HG02970 (cell line): ENCODE results near the gene PRPF40A.

ENCODE experiments used
- ATAC-seq: cut with Tn5 transposase; IDR thresholded peaks from one replicate; pipeline ENCODE4 v1.9.1; 2021; ENCODE audit warnings: mild to moderate bottlenecking, moderate library complexity, moderate number of reproducible peaks; ENCODE audit not compliant: unreplicated experiment, low FRiP score

PRPF40A gene

DNA sequence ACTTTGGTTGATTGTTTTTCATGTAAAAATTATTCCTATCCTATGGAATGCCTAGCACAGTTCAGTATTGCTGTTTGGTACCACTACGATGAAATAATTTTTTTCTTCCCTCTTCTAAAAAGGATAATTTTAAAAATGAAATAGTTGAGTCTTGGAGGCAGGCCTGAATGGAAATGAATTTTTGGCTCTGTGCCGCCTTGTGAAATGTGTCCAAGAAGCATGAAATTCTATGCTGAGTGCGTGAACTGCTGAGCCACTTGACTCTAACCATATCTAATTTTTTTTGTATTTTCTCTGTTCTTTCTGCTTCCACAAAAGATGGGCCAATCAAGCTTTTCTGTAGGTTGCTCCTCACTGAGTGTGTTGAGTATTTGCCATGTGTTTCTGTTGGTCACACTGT is 95.0 kb downstream of the PRPF40A start:
- ATAC-seq, result no peak

DNA sequence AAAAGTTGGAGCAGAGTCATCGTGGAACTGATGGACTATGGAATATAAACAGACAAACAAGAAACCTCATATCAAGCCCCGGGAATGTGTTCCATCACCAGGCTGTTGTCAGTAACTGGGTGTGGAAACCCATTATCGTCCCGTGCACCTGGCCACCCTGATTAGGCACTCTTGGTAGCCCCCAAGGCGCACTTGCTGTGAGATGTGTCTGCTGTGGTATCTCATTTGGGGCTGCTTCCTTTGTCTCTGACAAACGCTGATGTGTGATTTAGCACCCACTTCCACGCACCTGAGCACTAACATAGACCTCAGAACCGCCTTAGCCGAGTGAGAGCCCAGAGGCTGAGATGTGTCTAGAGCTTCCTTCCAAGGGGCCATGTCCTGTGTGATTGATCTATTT is 96.3 kb downstream of the PRPF40A start:
- no peak for ATAC-seq

DNA sequence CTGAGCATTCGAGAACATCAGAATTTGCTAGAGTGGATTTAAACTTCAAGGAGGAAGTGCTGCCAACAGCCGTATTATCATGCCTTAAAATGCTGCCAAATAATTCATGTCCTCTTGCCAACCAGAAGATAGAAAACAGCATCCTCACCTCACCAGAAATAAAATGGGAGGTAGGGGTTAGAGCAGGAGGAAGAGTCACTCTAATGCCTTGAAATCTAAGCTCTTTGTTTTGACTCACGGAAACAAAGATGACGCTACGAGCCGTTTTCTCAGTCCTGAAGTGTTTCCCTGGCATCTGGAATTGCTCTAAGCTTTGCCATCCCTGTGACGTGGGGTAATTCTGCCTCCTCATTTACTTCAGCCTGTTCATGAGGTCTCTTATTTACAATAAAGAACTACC is 97.1 kb downstream of the PRPF40A start:
- no peak for ATAC-seq

DNA sequence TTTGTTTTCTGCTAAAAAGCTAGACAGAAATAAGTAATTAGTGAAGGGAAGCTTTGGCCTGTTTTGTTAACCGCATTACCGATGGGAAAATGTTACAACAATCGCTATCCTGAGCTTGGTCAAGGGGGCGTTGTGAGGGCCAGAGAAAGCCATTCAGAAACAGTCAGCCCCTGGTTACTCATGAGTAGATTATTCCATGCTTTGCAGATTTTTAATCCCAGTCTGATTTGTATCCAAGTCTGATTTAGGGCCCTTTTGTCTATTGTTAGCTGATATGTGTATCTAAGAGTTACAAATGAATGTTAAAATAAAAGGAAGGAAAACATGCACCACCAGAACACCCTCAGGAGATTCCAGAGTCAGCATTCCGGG is 99.1 kb downstream of the PRPF40A start:
- no peak for ATAC-seq

DNA sequence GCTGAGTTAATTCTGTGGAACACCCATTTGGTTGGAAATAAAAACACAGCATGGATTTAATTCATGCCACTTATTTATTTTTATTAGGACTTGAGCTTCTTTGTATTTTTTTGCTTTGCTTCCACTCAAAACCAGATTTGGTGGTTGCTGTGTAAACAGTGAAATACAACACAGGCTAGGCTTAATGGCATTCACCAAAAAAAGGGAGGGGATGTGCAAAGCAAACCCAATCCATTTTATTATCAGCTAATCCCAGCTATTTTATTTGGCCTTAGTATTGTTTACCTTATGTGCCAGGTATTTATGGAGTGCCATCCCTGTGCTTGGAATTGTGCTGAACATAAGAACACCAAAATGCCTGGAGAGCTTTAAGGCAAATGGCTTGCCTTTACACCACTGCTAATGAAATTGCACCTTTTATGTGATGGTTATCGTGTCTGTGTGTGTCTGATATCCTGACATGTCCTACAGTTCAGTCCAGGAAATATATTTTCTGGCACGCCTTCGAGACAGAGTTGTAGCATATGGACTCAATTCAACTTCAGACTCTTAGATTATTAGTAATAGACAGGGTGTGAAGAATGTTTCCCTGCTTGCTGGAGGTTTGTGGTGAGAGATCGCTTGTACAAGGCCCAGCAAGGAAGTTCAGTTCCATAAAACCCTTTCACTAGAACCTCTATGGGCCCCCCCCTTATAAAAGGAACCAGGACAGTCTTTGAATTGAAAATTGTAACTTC is 99.6 kb downstream of the PRPF40A start:
- no peak for ATAC-seq

DNA sequence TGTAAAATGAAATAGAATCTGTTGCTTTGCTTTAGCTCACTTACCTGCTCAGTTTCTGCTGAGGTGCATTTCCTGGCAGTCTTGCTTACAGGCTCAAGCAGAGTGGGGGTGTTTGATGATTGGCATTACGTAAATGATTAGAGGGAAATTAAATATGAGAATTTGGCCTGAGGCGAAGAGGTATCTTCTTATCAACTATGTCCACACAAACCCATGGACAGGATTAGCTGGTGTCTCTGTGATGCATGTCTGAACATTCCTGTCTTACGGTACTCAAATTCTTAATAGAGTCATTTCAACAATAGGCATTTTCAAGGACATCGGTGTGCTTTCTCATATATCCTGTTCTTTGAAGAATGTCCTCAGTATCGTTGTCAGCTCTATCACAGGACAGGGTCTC is 102.1 kb downstream of the PRPF40A start:
- no peak for ATAC-seq

DNA sequence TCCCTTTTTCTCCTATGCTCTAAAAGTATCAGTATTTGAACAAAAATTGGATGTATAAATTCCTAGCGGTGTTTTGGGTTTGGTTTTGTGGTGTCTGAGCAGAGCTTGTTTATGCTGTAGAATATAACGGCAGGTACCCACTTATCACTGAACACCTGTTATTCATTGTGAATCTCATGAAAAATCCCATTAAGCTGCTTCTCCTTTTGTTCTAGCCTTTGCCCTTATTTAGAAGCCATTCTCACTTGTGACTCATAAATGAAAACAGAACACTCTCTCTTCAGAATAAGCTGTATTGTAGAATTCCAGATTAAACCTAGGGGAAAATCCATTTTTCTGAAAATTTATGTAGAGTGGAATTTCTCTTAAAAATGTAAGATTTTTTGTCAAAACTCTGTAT is 104.0 kb downstream of the PRPF40A start:
- no peak for ATAC-seq

DNA sequence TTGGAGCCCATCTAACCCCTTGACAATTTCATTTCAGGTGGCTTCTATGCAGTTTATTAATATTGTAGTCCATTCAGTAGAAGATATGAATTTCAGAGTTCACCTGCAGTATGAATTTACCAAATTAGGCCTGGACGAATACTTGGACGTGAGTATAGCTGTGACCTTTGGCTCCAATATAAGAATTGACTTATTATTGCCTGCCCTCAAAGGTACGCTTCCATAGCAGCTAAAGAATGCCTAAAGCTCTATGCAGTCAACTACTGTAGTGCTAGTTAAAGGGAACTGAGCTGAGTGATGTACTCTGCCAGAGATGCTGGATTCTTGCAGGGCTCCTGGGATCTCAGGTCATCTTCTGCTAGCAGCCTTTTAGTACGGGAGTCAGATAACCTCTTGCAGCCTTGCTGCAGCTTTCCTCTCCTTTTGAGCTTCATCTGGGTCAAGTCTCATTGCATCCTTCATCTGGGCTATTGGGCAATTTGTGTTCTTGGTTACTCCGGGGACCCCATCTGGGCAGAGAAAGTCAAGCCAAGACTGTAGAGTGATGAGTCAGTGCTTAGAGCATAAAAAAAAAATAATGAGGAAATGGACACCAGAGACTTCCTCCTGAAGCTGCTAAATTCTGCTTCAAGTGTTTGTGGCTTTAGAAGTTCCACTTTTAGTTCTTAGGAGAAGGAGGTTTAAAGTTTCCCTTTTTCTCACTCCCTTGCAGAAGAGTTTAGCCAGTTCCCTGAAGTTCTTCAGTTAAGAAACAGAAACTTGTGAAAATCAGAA is 105.6 kb downstream of the PRPF40A start:
- ATAC-seq, result peak; percentile 48

DNA sequence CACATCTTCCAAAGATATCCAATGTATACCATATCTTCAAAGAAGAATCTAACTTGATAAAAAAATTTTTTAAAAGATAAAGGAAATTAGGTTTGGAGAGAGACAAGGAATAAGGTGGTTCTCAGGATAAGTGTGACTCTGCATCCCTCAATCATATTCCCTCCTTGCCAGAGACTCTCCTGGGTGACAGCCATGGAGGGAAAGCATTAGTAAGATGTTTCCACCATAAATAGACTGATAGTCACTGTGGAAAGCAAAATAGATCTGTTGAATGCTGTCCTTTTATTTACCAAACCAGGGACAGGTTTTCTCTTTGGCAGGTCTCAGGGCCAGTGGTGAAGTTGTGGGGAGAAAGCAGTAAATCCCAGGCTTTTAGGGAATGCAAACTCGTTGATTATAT is 107.6 kb downstream of the PRPF40A start:
- no peak for ATAC-seq

DNA sequence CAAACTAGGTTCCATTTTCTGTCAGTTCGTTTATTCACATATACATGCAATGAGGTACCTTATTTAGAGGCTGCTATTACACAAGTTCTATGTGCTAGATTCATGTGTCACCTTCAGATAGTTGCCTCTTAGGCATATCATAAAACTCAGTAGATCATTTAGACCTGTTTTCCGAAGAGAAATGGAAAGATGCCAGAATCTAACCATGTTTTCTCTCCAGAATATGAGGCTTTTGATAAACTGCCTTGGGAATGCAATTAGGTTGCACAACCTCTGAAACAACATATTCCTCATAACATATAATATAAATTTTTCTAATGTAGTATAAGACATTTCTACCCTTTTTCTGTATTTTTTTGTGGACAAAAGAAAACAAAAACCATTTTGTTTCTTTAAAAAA is 108.1 kb downstream of the PRPF40A start:
- no peak for ATAC-seq

DNA sequence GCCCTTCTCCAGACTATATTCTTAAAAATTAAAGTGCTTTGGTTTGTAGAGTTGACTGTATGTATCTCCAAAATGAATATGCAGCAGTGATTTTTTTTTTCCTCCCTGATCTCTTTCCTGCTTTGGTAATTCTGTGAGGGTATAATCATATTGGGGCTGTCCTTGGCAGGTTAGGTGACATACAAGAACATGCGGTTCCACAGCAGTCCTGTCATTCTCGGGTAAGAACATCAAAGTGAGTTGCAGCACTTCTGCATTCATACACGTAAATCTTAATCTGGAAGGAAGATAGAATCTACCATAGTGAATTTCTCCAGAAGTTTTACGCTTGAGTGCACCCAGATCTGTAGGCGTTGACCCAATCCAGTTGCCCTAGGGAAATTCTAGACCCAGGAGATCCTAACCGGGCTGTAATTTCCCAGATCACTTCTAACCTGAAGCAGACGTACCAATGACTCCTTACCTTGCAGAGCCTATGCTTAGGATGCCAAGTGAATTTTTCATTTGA is 109.4 kb downstream of the PRPF40A start:
- ATAC-seq, result no peak

DNA sequence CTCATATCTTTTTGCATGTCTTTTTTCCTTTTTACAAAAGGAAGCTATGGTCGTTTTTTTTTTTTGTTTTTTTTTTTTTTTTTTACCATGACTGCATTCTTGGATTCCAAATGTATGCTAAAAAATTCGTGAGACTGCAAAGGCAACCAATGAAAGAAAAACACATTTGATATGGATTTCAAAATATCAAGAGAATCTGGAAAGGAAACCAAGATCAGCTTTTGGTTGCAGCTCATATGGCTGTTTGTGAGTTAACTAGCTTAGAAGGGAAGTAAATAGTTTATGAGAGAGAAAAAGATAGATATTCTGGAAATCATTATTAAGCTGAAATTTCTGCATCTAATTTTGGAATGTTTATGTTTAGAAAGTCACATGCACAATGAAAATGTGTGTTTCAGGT is 110.3 kb downstream of the PRPF40A start:
- ATAC-seq, result no peak

DNA sequence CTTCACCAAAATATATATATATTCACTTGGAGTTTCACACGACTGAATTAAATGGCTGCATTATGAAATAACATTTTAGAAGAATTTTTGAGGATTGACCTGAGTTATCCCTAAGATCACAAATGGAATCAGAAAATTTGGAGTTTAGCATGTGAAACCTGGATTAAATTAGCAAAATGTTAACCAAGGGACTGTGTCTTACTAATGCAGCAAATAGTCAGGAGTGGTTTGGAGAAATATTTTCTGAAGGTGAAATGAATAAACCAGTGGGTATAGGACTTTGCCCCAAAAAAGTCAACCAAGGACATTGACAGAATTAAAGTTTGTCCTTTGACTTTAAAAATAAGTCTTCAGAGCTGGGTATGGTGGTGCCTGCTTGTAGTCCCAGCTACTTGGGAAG is 111.2 kb downstream of the PRPF40A start:
- ATAC-seq, result no peak

DNA sequence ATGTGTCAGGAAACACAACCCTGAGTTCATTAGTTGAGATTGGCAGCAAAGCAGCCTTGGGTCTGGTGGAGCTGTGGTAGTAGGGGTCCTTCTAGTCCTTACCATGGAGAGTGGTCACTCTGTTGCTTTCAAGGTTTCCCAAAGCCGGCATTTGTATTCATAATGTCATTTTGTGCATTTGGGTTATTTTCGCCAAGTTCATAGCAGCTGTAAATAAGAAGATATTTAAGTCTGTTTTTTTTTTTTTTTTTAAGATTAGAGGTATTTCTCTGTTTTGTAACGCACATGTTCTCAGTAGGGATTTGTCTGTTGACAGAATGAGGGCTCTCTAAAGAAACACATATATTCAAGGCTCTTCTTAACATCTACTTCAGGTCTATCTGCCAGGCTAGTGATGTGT is 114.1 kb downstream of the PRPF40A start:
- ATAC-seq, result no peak

DNA sequence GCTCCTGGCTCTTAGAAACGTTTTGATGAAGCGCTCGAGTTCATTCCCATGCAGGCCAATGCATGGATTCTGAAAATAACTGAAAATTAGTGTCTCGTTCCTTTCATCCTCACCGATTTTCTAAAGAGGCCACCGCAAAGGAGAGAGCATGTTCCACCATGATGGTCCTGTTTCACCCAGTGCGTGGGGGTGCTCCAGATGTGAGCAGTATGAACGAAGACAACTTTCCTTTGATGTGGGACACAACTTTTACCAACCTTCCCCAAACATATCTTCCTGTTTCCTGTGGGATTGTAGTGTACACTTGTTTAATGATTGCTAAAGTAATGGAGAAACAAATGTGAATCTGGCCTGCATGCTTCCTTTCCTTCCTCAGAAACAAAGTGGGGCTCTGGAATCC is 114.5 kb downstream of the PRPF40A start:
- no peak for ATAC-seq
